Measurements from ENCODE around the gene RPL10.
A peak's percentile ranks its signal among the peaks of the same experiment; 100 is the strongest.
"Not testable (repeated sequence)": the region's sequence is repeated elsewhere in the genome, so short reads cannot be mapped to it uniquely, and the experiment has no call there.

The RPL10 gene

DNA sequence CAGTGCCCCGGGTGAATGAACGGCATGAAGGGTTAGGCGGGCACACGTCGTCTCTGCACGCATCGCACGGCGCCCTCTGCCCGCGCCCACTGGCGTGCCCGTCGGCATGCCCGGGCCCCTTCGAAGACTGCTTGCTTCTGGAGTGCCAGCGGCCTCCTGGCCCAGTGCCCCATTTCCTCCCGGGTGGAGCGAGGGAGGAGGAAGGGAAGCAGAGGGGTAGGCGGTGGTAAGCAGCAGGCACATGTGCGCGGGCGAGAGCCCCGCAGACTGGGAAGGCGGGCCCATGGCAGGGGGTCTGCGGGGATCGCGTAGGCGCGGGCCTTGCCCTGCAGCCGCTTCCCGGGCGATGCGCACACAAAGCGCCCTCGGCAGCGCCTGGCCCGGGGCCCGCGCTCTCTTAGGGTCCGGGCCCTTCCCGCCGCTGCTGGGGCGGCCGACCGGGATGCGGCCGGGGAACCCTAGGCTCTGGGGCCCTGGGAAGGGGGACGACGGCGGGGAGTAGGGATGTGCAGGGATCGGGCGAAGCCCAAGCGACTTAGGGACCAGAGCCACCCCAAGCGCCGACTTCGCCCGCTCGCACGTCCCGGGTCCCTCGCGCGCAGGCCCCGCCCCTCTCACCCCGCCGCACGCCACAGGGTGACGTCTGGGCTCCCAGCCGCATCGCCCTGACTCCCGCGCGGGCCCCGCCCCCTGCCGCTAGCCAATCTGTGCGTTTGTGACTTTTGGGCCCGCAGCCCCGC, 19.9 kb upstream of the RPL10 start:
- DNase-seq = no peak

DNA sequence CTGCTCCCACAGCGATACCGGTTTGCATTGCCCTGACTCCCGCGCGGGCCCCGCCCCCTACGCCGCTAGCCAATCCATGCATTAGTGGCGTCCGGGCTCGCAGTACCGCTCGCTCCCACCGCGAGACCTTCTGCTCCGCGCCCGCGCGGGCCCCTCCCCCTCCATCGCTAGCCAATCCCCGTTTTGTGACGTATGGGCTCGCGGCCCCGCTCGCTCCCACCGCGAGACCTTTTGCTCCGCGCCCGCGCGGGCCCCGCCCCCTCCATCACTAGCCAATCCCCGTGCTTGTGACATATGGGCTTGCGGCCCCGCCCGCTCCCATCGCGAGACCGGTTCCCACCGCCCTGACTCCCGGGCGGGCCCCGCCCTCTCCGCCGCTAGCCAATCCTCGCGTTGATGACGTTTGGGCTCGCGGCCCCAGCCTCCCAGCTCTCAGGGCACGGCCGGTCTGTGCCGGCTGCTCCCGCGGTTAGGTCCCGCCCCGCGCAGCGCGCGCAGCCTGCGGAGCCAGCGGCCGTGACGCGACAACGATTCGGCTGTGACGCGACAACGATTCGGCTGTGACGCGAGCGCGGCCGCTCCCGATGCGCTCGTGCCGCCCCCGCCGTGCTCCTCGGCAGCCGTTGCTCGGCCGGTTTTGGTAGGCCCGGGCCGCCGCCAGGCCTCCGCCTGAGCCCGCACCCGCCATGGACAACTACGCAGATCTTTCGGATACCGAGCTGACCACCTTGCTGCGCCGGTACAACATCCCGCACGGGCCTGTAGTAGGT, 19.2 kb upstream of the RPL10 start, which contains the start of gene EMD:
EMD (plus strand) TSS at position 497 of the 770 bp plus-strand sequence; CDS start at position 687, 190 bp downstream.
- DNase-seq = peak; percentile 93

DNA sequence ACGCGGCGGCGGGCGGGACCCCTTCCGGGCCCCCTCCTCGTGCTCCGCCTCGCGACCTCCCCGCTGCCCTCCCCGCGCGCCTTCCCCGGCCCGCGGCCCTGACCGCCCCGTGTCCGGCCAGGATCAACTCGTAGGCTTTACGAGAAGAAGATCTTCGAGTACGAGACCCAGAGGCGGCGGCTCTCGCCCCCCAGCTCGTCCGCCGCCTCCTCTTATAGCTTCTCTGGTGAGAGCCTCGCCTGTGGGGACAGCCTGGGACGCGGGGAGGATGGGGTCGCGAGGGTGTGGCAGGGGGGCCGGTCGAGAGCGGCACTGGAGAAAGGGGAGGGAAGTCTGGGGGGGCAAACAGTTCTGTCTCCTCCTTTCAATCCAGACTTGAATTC, 18.6 kb upstream of the RPL10 start:
- DNase-seq = no peak

DNA sequence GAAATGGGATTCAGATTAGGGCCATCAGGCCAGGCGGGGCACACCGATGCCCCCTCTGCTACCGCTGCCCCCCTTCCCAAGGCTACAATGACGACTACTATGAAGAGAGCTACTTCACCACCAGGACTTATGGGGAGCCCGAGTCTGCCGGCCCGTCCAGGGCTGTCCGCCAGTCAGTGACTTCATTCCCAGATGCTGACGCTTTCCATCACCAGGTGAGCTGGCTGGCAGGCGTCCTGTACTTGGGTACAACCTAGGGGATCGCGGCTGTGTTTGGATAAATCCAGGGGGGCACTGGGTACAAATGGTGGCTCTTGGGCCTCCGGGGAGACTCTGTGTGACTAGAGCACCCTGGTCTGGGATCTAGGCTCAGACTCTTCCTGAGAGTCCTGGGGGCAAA, 18.0 kb upstream of the RPL10 start:
- DNase-seq = no peak

DNA sequence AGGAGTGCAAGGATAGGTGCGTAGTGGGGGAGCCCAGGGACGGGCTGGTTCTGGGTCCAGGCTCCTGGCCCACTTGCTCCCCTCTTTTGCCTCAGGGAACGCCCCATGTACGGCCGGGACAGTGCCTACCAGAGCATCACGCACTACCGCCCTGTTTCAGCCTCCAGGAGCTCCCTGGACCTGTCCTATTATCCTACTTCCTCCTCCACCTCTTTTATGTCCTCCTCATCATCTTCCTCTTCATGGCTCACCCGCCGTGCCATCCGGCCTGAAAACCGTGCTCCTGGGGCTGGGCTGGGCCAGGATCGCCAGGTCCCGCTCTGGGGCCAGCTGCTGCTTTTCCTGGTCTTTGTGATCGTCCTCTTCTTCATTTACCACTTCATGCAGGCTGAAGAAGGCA, 17.4 kb upstream of the RPL10 start:
- no peak for DNase-seq

DNA sequence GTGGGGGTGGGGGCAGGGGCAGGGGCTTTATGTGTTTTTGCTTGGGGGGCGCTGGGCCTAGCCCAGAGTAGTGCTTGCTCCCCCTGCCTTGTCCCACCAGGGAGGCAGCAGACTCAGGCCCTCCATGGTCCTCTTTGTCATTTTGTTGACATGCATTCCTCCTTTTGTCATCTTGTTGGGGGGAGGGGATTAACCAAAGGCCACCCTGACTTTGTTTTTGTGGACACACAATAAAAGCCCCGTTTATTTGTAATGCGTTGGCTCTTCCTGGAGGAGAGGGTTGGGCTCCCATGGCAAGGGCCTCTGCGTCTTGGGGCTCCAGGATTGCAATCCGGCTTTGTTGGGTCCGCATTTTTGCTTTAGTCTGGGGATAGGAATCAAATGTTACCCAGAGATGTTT, 16.9 kb upstream of the RPL10 start:
- no peak for DNase-seq

DNA sequence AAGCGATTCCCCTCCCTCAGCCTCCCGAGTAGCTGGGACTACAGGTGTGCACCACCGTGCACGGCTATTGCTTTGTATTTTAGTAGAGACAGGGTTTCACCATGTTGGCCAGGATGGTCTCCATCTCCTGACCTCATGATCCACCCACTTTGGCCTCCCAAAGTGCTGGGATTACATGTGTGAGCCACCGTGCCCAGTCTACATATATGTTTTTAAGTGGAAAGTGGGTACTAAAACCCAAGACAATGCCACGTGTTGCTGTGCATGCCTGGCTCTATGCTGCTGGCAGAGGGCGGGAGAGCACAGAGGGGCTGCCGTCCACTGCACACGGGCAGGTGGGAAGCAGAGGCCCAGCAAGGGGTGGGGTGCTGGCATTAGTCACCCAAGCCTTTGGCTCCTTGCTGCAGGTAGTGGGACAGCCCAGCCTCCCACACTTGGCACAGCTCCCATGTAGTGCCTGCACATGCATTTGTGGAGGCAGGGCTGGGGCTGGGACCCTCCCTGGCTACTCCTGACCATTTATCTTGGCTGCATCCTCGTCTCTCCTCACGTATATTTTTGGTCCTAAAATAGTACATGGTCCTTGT, 15.6 kb upstream of the RPL10 start:
- DNase-seq = no peak

DNA sequence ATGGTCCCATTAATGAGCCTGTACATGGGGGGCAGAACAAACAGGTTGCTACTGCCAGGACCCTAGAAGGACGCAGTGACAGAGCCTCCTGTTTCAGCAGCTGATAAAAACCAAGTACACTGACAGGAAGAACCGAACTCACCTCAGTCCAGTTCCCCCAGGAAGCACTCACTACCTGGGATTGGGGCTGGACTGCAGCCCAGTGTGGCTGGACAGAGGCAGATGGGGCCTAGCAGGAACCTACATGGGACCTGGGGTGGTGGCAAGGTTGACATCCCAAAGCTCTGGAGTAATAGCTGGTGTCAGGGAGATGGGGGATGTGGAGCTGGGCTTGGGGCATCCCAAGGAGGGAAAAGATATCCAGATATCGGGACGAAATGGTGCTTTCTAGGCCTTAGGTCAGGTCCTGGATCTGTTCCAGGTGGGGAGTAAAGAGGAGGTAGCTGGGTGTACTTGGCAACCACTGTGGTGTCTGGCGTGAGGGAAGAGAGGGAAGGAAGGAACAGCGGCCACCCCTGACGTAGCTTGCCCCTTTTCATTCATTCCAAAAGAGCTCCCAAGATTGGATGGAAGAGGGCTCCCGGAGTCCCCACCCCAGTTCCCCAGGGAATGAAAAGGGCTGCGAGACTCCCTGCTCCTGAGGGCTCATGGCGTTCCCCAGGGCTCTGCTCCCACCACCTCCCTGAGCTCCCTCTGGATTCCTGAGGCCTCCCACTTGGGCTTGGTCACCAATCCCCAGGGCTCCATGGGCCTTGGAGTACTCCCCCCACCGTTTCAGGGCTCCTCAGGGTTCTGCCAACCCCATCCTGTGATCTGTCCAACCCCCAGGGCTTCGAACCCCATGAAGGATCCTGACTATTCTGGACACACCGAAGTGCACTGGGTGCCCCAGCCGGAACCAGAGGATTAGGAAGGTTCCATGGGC, 14.6 kb upstream of the RPL10 start:
- DNase-seq = no peak

DNA sequence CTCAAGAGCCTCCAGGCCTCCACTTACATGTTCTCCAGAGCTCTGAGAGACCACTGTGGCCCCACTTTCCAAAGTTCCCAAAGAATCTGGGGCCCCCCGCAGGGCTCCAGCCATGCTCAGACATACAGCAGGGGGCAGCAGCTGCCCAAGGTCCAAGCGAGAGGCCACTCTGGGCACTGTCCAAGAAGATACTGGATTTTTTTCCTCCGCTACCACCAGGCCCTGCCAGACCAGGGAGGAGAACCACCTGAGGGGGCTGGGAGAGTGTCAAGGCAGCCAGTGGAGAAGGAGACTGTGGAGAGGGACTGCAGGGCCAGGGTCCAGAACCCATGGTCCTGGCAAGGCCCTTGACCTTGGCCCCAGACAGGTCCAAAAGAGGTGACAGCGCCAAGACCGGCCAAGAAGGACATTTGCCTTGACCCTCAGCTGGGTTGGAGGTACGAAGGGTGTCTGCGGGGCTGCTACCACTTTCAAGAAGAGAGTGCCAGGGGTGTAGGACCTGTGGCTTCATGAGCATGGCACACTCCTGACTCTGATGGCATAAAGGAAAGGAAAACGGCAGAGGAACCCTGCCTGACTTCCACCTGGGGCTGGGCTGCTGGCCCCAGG, 13.8 kb upstream of the RPL10 start:
- DNase-seq = no peak

DNA sequence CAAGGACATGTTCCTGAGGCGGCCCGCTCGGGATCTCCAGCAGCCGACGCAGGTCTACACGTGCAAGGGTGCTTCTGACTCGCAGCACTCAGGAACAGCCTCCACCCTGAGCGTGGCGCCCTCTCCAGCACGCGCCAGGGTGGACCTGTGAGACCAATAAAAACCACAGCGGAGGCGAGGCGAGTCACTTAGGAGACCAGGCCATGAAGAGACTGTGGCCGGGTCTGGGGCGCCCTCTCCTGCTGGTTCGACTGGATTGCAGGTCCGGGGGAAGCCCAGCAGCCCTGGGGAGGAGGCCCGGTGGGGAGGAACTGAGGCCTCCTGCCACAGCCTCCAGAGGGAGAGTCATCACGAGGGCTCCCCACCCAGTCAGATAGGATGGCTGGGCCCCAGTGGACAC, 10.1 kb upstream of the RPL10 start:
- not testable (repeated sequence) for DNase-seq

DNA sequence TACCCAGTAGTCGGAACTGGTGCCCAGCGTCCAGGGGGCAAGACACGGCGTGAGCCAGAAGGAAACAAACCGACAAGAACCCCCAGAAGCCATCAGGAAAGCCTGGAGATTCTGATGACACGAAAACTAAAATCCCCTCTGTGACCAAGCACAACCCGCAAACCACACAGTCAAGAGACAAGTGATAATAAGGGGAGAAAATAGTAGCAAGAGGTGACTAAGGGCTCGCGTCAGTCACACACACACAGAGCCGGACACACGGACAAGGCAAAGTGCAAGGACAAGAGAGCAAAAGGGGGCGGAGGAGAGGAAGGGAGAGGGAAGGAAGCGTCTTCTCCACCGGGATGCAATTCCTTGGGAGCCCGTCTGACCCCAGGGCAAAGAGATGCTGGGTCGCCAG, 9.5 kb upstream of the RPL10 start:
- DNase-seq = not testable (repeated sequence)

DNA sequence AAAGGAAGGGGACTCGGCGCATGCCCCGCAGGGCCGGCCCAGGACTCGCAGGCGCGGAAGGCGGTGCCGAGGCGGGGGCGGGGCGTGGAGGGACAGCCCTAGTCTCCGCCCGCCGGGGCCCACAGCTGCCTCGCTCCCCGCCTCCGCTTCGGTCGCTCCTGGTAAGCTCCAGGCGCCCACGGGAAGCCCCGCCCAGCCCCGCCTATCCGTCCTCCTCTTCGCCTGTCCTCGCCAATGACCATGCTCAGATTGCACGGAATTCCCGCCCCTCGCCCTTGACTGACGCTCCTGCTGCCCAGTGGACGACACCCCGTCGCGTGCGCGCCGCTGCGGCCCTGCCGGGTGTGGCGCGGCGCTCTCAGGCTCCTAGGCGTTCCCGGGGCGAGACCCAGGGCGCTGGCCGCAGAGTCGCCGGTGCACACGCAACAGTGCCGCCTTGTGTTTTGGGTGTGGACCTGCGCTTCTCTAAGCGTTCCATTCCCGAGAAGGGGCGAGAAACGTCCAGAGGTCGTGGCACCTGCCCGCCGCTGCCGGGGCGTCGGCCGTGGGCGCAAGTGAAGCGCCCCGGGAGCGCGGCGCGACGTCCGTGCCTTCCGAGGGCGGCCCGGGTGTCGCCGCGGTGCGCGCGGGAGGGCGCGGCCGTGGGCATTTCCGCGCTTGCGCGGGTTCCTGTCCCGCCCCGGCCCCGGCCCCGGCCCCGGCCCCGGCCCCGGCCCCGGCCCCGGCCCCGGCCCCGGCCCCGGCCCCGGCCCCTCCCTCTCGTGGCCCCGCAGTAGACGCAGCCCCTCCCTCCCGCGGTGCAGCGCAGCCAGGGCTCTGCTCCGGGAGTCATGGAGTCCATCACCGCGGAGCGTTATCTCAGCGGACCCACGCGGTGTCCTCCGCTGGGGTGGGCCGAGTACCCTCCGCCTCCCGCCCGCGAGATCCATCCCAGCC, 8.1 kb upstream of the RPL10 start:
- not testable (repeated sequence) for DNase-seq

DNA sequence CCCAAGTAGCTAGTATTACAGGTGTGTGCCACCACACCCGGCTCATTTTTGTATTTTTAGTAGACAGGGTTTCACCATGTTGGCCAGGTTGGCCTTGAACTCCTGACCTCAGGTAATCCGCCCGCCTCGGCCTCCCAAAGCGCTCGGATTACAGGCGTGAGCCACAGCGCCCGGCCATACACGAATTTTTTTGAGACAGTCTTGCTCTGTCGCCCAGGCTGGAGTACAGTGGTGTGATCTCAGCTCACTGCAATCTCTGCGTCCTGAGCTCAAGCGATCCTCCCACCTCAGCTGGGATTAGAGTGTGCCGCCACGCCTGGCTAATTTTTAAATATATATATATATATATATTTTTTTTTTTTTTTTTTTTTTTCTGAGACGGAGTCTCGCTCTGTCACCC, 1.8 kb upstream of the RPL10 start:
- DNase-seq = not testable (repeated sequence)

DNA sequence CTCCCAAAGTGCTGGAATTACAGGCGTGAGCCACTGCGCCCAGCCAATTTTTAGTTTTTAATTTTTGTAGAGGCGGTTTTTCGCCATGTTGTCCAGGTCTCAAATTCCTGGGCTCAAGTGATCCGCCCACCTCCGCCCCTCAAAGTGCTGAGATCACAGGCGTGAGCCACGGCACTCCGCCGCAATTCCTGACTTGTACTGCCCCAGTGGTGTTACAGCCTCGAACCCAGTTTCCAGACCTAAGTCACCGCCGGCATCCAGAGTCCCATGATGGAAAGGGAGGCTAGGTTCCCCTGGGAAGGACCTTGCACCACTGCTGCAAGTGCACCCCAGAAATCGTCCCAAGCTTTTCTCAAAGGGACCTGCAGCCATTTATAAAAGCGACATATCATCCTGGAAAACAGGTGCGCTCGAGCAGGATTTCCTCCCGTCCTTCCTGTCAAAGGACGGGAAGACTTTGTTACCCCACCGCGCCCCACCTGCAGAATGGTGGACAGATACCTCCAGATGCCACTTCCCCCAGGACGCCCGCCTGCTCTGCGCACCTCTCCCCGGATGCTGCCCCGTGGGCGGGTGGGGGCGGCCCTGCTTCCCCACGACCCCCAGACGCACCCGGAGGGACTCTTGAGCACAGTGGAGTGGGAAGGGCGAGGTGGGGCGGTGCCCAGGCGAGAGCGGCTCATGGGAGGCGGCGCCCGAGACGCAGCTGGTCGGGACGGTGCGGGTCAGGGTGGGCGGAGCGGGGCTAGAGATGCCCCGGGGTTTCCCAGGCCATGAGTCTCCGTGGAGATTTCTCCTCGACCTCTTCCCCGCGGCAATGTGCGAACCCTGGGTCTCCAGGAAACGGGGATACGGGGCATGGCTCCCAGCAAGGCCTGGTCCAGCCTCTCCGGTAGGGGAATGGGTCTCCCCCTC, 947 bp upstream of the RPL10 start:
- no peak for DNase-seq

DNA sequence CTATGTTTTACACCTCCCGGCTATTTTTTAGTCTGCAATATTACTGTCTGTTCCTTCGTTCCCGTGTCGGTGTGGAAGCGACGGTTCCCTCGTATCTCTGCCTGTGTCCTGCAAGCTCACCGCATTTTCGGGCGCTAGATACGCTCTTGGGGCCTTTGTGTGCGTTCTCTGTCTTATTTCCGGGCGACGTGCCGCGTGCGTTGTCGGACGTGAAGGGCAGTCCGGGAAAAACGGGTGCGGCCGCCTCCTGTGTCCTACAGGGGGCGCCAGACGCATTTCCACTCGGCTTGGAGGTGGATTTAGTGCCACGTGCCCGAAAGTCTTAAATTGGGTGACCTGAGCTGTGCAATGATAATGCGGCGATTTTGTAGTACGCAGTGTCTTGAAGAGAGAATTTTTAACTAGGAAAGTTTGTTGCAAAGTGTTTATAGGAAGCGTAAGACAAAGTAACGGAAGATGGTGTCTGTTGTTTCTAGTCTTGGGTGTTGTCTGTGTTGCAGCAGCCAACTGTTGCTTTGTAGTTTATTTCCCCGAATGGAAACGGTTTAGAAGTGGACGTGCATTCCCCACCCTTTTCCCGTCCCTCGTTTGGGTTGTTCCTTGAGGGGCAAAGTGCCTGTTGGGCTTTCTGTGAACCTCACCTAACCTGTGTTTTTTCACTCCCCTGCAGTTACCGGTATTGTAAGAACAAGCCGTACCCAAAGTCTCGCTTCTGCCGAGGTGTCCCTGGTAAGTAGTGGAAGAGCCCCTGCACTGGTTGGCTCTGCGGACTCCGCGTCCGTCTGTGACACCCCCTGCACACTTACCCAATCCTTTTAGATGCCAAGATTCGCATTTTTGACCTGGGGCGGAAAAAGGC, 720 bp downstream of the RPL10 start:
- DNase-seq = peak; percentile 52

DNA sequence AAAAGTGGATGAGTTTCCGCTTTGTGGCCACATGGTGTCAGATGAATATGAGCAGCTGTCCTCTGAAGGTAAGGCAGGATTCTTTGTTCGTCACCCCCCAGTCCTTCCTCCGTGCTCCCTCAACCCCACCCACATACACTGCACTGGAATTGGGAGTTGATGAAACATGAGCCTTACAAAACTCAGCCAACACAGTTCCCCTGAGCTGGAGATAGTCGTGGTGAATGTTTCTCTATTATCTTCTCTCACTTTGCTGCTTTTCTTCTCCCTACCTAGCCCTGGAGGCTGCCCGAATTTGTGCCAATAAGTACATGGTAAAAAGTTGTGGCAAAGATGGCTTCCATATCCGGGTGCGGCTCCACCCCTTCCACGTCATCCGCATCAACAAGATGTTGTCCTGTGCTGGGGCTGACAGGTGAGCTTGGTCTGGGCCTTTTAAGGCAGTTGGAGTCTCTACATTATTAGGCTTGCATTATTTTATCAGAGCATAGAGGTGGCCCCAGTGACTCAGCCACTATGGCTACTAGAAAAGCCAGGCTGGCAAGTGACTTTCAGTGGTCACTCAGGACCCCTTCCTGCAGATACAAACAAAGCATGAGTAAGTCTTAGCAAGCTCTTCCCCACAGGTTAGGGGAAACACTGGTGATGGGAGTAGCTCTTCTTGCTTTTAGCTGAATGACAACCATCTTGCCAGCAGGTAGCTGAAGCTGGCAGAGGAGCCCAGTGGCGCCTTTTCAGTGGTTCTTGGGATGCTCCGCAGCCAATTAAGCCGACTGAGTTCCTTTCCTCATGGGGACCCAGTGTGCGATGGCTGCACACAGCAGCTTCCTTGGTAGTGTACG, 1.6 kb downstream of the RPL10 start:
- no peak for DNase-seq

DNA sequence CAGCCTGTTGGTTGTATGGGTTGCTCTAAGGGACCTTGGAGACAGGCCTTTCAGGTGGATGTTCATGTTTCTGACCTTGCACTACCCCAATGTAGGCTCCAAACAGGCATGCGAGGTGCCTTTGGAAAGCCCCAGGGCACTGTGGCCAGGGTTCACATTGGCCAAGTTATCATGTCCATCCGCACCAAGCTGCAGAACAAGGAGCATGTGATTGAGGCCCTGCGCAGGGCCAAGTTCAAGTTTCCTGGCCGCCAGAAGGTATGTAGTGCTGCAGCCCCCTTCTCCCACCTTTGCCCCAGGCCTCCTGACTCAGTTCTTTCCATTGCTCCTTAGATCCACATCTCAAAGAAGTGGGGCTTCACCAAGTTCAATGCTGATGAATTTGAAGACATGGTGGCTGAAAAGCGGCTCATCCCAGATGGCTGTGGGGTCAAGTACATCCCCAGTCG, 2.2 kb downstream of the RPL10 start:
- DNase-seq = not testable (repeated sequence)
